SK-N-SH (cell line): ENCODE results near the gene GCH1. TPM values are rescaled to one million over a fixed set of nuclear protein-coding genes. Genes with fewer than 3 reads are reported as not detected.

ENCODE experiments used
- CTCF ChIA-PET: fragments of 300-600, 350-600 bp; formaldehyde crosslinking; extraction: SDS; loops from one replicate; lab custom pipeline; 2021; lab: Yijun Ruan, JAX
- POLR2A ChIA-PET: fragments of 350-600 bp; sonication (Branson Sonifier 250); formaldehyde crosslinking; extraction: SDS; loops from one replicate; lab custom pipeline; 2020; ENCODE audit warnings: antibody characterized with exemption, inconsistent platforms; lab: Yijun Ruan, JAX
- DNase-seq: peaks from one replicate; pipeline ENCODE4 v3.0.0; 2012
- H2AFZ ChIP-seq: fragments of 200-600 bp; sonication (generic); 2 replicates; pipeline ENCODE4 v1.8.1; 2016; ENCODE audit warnings: antibody characterized with exemption, mild to moderate bottlenecking, low read depth
- H3F3A ChIP-seq: fragments of 200-600 bp; sonication (generic); replicated peaks from 2 replicates; pipeline ENCODE3; 2016; ENCODE audit warnings: antibody characterized with exemption, mild to moderate bottlenecking; ENCODE audit not compliant: insufficient read depth
- H3K27ac ChIP-seq, 2 experiments: fragments of 200-500 bp in 1 of 2; fragments of 200-600 bp in 1 of 2; sonication (Bioruptor generic) in 1 of 2; sonication (generic), shearing (Covaris generic) in 1 of 2; 2 replicates each; pipeline versions ENCODE4 v1.5.1 to v1.6.1; 2014 to 2016; ENCODE audit warnings: low read depth in 2 of 2, inconsistent platforms in 1 of 2, low read length in 1 of 2, mild to moderate bottlenecking in 1 of 2, mixed read lengths in 1 of 2
- H3K27me3 ChIP-seq: fragments of 200-600 bp; sonication (generic), shearing (Covaris generic); 2 replicates; pipeline ENCODE4 v1.6.1; 2016; ENCODE audit warnings: mixed run types; ENCODE audit not compliant: insufficient read depth
- H3K36me3 ChIP-seq, 2 experiments: fragments of 200-500 bp in 1 of 2; fragments of 200-600 bp in 1 of 2; sonication (Bioruptor generic) in 1 of 2; sonication (generic) in 1 of 2; replicated peaks in 1 of 2; 2 replicates each; pipeline versions ENCODE3 to v1.5.1; 2014 to 2016; ENCODE audit warnings: low read length in 1 of 2, mild to moderate bottlenecking in 1 of 2; ENCODE audit not compliant: insufficient read depth in 2 of 2, control insufficient read depth in 1 of 2
- H3K4me1 ChIP-seq, 2 experiments: fragments of 200-500 bp in 1 of 2; fragments of 200-600 bp in 1 of 2; sonication (Bioruptor generic) in 1 of 2; sonication (generic), shearing (Covaris generic) in 1 of 2; 2 replicates each; pipeline versions ENCODE4 v1.5.1 to v1.6.1; 2014 to 2016; ENCODE audit warnings: low read depth in 1 of 2, low read length in 1 of 2, mixed run types in 1 of 2; ENCODE audit not compliant: insufficient read depth in 2 of 2, control insufficient read depth in 1 of 2
- H3K4me2 ChIP-seq: fragments of 200-600 bp; sonication (generic), shearing (Covaris generic); 2 replicates; pipeline ENCODE4 v1.6.1; 2017; ENCODE audit warnings: mixed run types
- H3K4me3 ChIP-seq, 2 experiments: fragments of 200-500 bp in 1 of 2; fragments of 200-600 bp in 1 of 2; sonication (Bioruptor generic) in 1 of 2; sonication (generic), shearing (Covaris generic) in 1 of 2; 2 replicates each; pipeline versions ENCODE4 v1.5.1 to v1.8.1; 2014 to 2016; ENCODE audit warnings: low read depth in 2 of 2, inconsistent platforms in 1 of 2, low read length in 1 of 2, mild to moderate bottlenecking in 1 of 2, mixed read lengths in 1 of 2, moderate library complexity in 1 of 2
- H3K79me2 ChIP-seq: fragments of 200-600 bp; sonication (generic); 2 replicates; pipeline ENCODE4 v1.8.1; 2017; ENCODE audit warnings: mild to moderate bottlenecking; ENCODE audit not compliant: insufficient read depth
- H3K9ac ChIP-seq: fragments of 200-600 bp; sonication (generic); 2 replicates; pipeline ENCODE4 v1.6.1; 2017; ENCODE audit warnings: mixed run types
- H3K9me2 ChIP-seq: fragments of 200-600 bp; sonication (generic); 2 replicates; pipeline ENCODE4 v1.6.1; 2017; ENCODE audit warnings: mixed run types
- H3K9me3 ChIP-seq: fragments of 200-600 bp; sonication (generic); 2 replicates; pipeline ENCODE4 v1.6.1; 2017; ENCODE audit warnings: mixed run types, mild to moderate bottlenecking, moderate library complexity
- H4K20me1 ChIP-seq: fragments of 200-600 bp; sonication (generic); 2 replicates; pipeline ENCODE4 v1.6.1; 2017; ENCODE audit warnings: mild to moderate bottlenecking, mixed run types; ENCODE audit not compliant: insufficient read depth
- EP300 ChIP-seq, 2 experiments: IDR thresholded peaks; 2 replicates each; pipeline versions ENCODE4 v1.4.0 to v1.6.1; 2012; ENCODE audit warnings: borderline replicate concordance in 1 of 2, low read depth in 1 of 2, low read length in 1 of 2
- EZH2phosphoT487 ChIP-seq: fragments of 200-600 bp; sonication (generic); IDR thresholded peaks from 2 replicates; pipeline ENCODE4 v1.6.1; 2017; ENCODE audit warnings: low read depth, mixed run types, mild to moderate bottlenecking, antibody characterized with exemption, moderate library complexity, borderline replicate concordance
- FOSL2 ChIP-seq: IDR thresholded peaks from 2 replicates; pipeline ENCODE4 v1.4.0; 2012; ENCODE audit warnings: low read depth, mild to moderate bottlenecking, moderate library complexity, borderline replicate concordance
- FOXM1 ChIP-seq: IDR thresholded peaks from 2 replicates; pipeline ENCODE4 v1.4.0; 2012; ENCODE audit warnings: low read depth, mild to moderate bottlenecking
- IRF3 ChIP-seq: fragments of 150-350 bp; IDR thresholded peaks from 2 replicates; pipeline ENCODE4 v1.6.1; 2016; ENCODE audit warnings: mild to moderate bottlenecking, low read depth, low read length
- JUND ChIP-seq: IDR thresholded peaks from 2 replicates; pipeline ENCODE4 v1.4.0; 2012
- MAX ChIP-seq: IDR thresholded peaks from 2 replicates; pipeline ENCODE4 v1.4.0; 2012; ENCODE audit warnings: low read depth
- MEF2A ChIP-seq: IDR thresholded peaks from 2 replicates; pipeline ENCODE4 v1.4.0; 2012; ENCODE audit warnings: low read depth, borderline replicate concordance
- NFIC ChIP-seq: IDR thresholded peaks from 2 replicates; pipeline ENCODE4 v1.4.0; 2012; ENCODE audit warnings: borderline replicate concordance
- NRF1 ChIP-seq: IDR thresholded peaks from 2 replicates; pipeline ENCODE4 v1.6.1; 2012; ENCODE audit warnings: low read depth, mild to moderate bottlenecking, low read length
- PBX3 ChIP-seq: IDR thresholded peaks from 2 replicates; pipeline ENCODE4; 2012
- POLR2AphosphoS5 ChIP-seq: IDR thresholded peaks from 2 replicates; pipeline ENCODE4 v1.6.1; 2012; ENCODE audit warnings: low read depth, low read length
- RAD21 ChIP-seq: IDR thresholded peaks from 2 replicates; pipeline ENCODE4 v1.6.1; 2012; ENCODE audit warnings: mild to moderate bottlenecking, low read length
- RCOR1 ChIP-seq: fragments of 150-350 bp; IDR thresholded peaks from 2 replicates; pipeline ENCODE4 v1.6.1; 2017; ENCODE audit warnings: antibody characterized with exemption, low read length
- RFX5 ChIP-seq: IDR thresholded peaks from 2 replicates; pipeline ENCODE4 v1.6.1; 2012; ENCODE audit warnings: mild to moderate bottlenecking, improper control_type of control experiment, low read length
- SIN3A ChIP-seq: IDR thresholded peaks from 2 replicates; pipeline ENCODE4 v1.6.1; 2012; ENCODE audit warnings: low read depth, mild to moderate bottlenecking, low read length, moderate library complexity, borderline replicate concordance
- TAF1 ChIP-seq: IDR thresholded peaks from 2 replicates; pipeline ENCODE4 v1.6.1; 2012; ENCODE audit warnings: low read depth, mild to moderate bottlenecking, low read length, moderate library complexity, borderline replicate concordance
- TCF12 ChIP-seq: IDR thresholded peaks from 2 replicates; pipeline ENCODE4 v1.4.0; 2012
- USF2 ChIP-seq: fragments of 150-350 bp; IDR thresholded peaks from 2 replicates; pipeline ENCODE4 v1.6.1; 2017; ENCODE audit warnings: antibody characterized with exemption, low read length, low read depth, borderline replicate concordance
- ZBTB33 ChIP-seq: IDR thresholded peaks from 2 replicates; pipeline ENCODE4 v1.4.0; 2012; ENCODE audit warnings: low read depth, borderline replicate concordance
- WGBS: methylation state at CpG from one replicate; pipeline ENCODE4 v1.1.6; 2017; ENCODE audit warnings: low lambda C conversion rate; 5-methylcytosine and 5-hydroxymethylcytosine counted together
- polyA plus RNA-seq, 3 experiments: library from polyadenylated mRNA; depleted of rRNA; stranded (reverse); fragments of >200 nt; gene quantifications; 2 replicates each; pipeline ENCODE4 v1.2.3, GENCODE V29; 2012

The GCH1 gene
- polyA plus RNA-seq, 1 of the 3 experiments (the other 2 are of a cell fraction), result 2.2 TPM

GRCh38 chr14:54935100-54935499, 32.5 kb upstream of the GCH1 start:
- Histone ChIP-seq H3K79me2 (no peaks in the 10 kb centered on the region), H3K9ac (no peak overlapping the region), H3K4me1 (peaks cover 0 to 10% of the 10 kb centered on the region in 2 experiments; a peak in 2 of 4 replicates), H2AFZ (no peak overlapping the region), H3K9me3 (no peaks in the 10 kb centered on the region), H3K4me3 (no peak overlapping the region), H4K20me1 (no peaks in the 10 kb centered on the region), H3K4me2 (no peak overlapping the region), H3F3A (no peaks in the 10 kb centered on the region), H3K27me3 (no peaks in the 10 kb centered on the region), H3K27ac (no peak overlapping the region), H3K36me3 (peaks cover 2 to 6% of the 10 kb centered on the region in 2 experiments), H3K9me2 (no peaks in the 10 kb centered on the region)
- WGBS, result 54% methylated on average over 2 of the region's 2 CpGs
- ChIA-PET CTCF (interaction anchor here (0.8 kb wide), 1 partner anchor 19 kb away, joined by 4 read pairs; no protein-coding TSS in a partner anchor), POLR2A (no interaction called here)
- DNase-seq, result no peak
- TF ChIP-seq TAF1, result no peak
- TF ChIP-seq RAD21, result no peak
- no peak for TF ChIP-seq EZH2phosphoT487
- TF ChIP-seq NFIC, result no peak
- no peak for TF ChIP-seq RCOR1
- no peak for TF ChIP-seq MAX
- no peak for TF ChIP-seq MEF2A
- TF ChIP-seq RFX5, result no peak
- no peak for TF ChIP-seq ZBTB33
- TF ChIP-seq SIN3A, result no peak
- TF ChIP-seq TCF12, result no peak
- TF ChIP-seq EP300 (IDR thresholded peaks at IDR 0.05; ENCODE audit: borderline replicate concordance in 1 of 2, low read depth in 1 of 2, low read length in 1 of 2), result no peak

GRCh38 chr14:54933006-54933405, 30.4 kb upstream of the GCH1 start:
- H3K9me3 ChIP-seq, result no peaks in the 10 kb centered on the region
- H4K20me1 ChIP-seq, result no peaks in the 10 kb centered on the region
- H3K9me2 ChIP-seq, result no peaks in the 10 kb centered on the region
- H2AFZ ChIP-seq, result no peak overlapping the region
- ChIA-PET POLR2A (no interaction called here), CTCF (no interaction called here)
- H3K9ac ChIP-seq, result no peak overlapping the region
- H3K27me3 ChIP-seq, result no peaks in the 10 kb centered on the region
- peaks cover 3% of the 10 kb centered on the region for H3F3A ChIP-seq
- peak overlapping the region in 1 of 2 experiments; percentile 17; a peak in 1 of 4 replicates for H3K27ac ChIP-seq
- peaks cover 0 to 9% of the 10 kb centered on the region in 2 experiments; a peak in 2 of 4 replicates for H3K4me1 ChIP-seq
- H3K4me3 ChIP-seq, result no peak overlapping the region
- H3K4me2 ChIP-seq, result no peak overlapping the region
- H3K79me2 ChIP-seq, result no peaks in the 10 kb centered on the region
- WGBS, result 83% methylated on average over 1 of the region's 1 CpG
- H3K36me3 ChIP-seq, result peaks cover 0 to 3% of the 10 kb centered on the region in 2 experiments
- DNase-seq, result no peak
- TF ChIP-seq FOSL2 (no peak), IRF3 (no peak), PBX3 (no peak), RAD21 (no peak), RCOR1 (no peak), USF2 (no peak), NRF1 (no peak), JUND (no peak), FOXM1 (no peak), EZH2phosphoT487 (no peak), POLR2AphosphoS5 (no peak)
